22Rv1 (cell line): ENCODE data around the gene BICRA.

Source experiments
- CTCF ChIP-seq: fragments of 450-650 bp; IDR thresholded peaks from 2 replicates; pipeline ENCODE4 v1.5.1; 2017; ENCODE audit warnings: mild to moderate bottlenecking
- ZFX ChIP-seq: fragments of 450-650 bp; IDR thresholded peaks from 2 replicates; pipeline ENCODE4 v1.6.1; 2017; ENCODE audit warnings: antibody characterized with exemption, borderline replicate concordance

DNA sequence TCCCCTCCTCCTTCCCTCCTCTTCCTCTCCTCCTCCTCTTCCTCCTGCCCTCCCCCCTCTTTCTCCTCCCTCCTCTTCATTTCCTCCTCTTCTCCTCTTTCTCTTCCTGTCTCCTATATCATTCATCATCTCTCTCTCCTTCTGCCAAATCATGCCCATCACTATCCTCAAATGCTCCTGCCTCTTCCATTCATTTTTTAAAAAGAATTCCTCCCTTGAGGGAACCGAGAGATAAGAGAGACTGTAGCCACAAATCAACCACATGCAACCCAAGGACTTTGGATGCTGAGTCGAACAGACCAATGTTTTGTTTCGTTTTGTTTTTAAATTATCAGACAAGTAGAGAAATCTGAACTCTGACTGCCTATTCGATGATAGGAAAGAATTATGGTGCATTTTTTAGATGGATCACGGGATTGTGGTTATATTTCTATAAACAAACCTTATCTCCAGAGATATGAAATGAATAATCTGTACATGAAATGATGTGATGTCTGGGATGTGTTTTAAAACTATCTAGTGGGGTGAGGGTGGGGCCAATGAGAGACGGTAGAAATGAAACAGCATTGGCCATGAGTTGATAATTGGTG is 26.5 kb upstream of the BICRA start:
- no peak for TF ChIP-seq CTCF
- TF ChIP-seq ZFX = no peak
